ENCODE results near the gene CRELD1. TPM values are rescaled to one million over a fixed set of nuclear protein-coding genes. Genes with fewer than 3 reads are reported as not detected.

CRELD1 gene
- total RNA-seq, 1 experiment from 2014 or later: 13.2 TPM

DNA sequence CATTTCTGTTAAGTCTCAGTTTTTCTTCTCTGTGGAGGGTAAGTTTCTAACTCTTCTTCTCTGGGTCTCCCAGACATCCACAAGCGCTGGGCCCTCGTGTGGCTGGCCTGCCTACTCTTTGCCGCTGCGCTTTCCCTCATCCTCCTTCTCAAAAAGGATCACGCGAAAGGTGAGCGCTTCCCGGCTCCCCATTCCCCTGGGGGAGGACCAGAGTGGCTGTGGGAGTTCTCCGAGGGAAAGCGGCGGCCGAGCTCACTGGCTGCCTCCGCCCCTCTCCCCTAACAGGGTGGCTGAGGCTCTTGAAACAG, 1.1 kb upstream of the CRELD1 start:
- POLR2A ChIA-PET (ENCODE audit: low non-redundant PET): no interaction called here
- BruUV-seq (replicated peaks): no TSS peak

DNA sequence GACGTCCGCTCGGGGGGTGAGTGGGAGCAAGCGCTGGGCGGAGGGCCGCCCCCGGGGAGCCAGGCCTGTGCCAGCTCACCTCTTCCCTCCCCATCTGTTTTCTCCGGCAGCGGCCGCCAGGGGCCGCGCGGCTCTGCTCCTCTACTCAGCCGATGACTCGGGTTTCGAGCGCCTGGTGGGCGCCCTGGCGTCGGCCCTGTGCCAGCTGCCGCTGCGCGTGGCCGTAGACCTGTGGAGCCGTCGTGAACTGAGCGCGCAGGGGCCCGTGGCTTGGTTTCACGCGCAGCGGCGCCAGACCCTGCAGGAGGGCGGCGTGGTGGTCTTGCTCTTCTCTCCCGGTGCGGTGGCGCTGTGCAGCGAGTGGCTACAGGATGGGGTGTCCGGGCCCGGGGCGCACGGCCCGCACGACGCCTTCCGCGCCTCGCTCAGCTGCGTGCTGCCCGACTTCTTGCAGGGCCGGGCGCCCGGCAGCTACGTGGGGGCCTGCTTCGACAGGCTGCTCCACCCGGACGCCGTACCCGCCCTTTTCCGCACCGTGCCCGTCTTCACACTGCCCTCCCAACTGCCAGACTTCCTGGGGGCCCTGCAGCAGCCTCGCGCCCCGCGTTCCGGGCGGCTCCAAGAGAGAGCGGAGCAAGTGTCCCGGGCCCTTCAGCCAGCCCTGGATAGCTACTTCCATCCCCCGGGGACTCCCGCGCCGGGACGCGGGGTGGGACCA, 632 bp upstream of the CRELD1 start:
- intact Hi-C loops (cut with micrococcal nuclease; ENCODE audit: unreplicated experiment): no loop called here
- no TSS peak for BruUV-seq (replicated peaks)
- POLR2A ChIA-PET (ENCODE audit: low non-redundant PET): no interaction called here

More for the DNA sequence above, 1.1 kb upstream of the CRELD1 start:
- Histone ChIP-seq H3K4me3 (ENCODE audit: low read depth, low read length, poor library complexity, severe bottlenecking) (peak overlapping the region; percentile 65), H3K27ac (ENCODE audit: low read depth, low read length, poor library complexity, severe bottlenecking) (peak overlapping the region; percentile 87), H3K9me3 (ENCODE audit: low read depth, low read length, poor library complexity, severe bottlenecking) (no peaks in the 10 kb centered on the region), H3K27me3 (replicated peaks; ENCODE audit: insufficient read depth, low read depth, low read length, poor library complexity) (no peaks in the 10 kb centered on the region), H3K4me1 (ENCODE audit: insufficient read depth, low read length, poor library complexity, severe bottlenecking) (peaks cover 15% of the 10 kb centered on the region), H3K36me3 (ENCODE audit: insufficient read depth, low read length, poor library complexity, severe bottlenecking) (peaks cover 7% of the 10 kb centered on the region)
- CTCF ChIA-PET: interaction anchor here (0.6 to 2.0 kb wide), 5 partner anchors 10 to 68 kb away, joined by 3 to 27 read pairs (median 4); no protein-coding TSS in a partner anchor
- DNase-seq (ENCODE audit: low spot score): no peak
- intact Hi-C loops (cut with micrococcal nuclease; ENCODE audit: unreplicated experiment): no loop called here
- TF ChIP-seq, protein P1, sequence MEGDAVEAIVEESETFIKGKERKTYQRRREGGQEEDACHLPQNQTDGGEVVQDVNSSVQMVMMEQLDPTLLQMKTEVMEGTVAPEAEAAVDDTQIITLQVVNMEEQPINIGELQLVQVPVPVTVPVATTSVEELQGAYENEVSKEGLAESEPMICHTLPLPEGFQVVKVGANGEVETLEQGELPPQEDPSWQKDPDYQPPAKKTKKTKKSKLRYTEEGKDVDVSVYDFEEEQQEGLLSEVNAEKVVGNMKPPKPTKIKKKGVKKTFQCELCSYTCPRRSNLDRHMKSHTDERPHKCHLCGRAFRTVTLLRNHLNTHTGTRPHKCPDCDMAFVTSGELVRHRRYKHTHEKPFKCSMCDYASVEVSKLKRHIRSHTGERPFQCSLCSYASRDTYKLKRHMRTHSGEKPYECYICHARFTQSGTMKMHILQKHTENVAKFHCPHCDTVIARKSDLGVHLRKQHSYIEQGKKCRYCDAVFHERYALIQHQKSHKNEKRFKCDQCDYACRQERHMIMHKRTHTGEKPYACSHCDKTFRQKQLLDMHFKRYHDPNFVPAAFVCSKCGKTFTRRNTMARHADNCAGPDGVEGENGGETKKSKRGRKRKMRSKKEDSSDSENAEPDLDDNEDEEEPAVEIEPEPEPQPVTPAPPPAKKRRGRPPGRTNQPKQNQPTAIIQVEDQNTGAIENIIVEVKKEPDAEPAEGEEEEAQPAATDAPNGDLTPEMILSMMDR (conservative IDR thresholded peaks at IDR 0.05; ENCODE audit: low read depth, low read length): no peak
- no peak for TF ChIP-seq EZH2 (IDR thresholded peaks at IDR 0.05; ENCODE audit: borderline replicate concordance, low read depth, low read length, poor library complexity, severe bottlenecking)

DNA sequence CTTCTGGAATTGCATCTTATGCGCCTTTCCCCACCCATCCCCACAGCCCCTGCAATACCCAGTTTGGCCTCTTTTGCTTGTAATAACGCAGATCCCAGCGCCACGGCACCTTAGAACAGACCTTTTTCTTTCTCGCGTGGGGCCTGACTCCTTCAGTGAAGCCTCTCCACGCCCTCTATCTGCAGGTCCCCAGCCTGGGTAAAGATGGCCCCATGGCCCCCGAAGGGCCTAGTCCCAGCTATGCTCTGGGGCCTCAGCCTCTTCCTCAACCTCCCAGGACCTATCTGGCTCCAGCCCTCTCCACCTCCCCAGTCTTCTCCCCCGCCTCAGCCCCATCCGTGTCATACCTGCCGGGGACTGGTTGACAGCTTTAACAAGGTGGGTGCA, 594 bp downstream of the CRELD1 start:
- no peak for DNase-seq (ENCODE audit: low spot score)
- CTCF ChIA-PET: interaction anchor here (2.0 kb wide), 1 partner anchor 12 kb away, joined by 27 read pairs; no protein-coding TSS in a partner anchor
- H3K36me3 ChIP-seq (ENCODE audit: insufficient read depth, low read length, poor library complexity, severe bottlenecking): peaks cover 7% of the 10 kb centered on the region
- H3K27me3 ChIP-seq (replicated peaks; ENCODE audit: insufficient read depth, low read depth, low read length, poor library complexity): no peaks in the 10 kb centered on the region
- peaks cover 15% of the 10 kb centered on the region for H3K4me1 ChIP-seq (ENCODE audit: insufficient read depth, low read length, poor library complexity, severe bottlenecking)
- BruUV-seq (replicated peaks): TSS peak; percentile 56
- peak overlapping the region; percentile 87 for H3K27ac ChIP-seq (ENCODE audit: low read depth, low read length, poor library complexity, severe bottlenecking)
- peak overlapping the region; percentile 65 for H3K4me3 ChIP-seq (ENCODE audit: low read depth, low read length, poor library complexity, severe bottlenecking)
- POLR2A ChIA-PET (ENCODE audit: low non-redundant PET): interaction anchor here (0.5 to 0.7 kb wide), 2 partner anchors 60 to 510 kb away, joined by 3 to 4 read pairs; no protein-coding TSS in a partner anchor
- intact Hi-C loops (cut with micrococcal nuclease; ENCODE audit: unreplicated experiment): no loop called here
- no peak for TF ChIP-seq EZH2 (IDR thresholded peaks at IDR 0.05; ENCODE audit: borderline replicate concordance, low read depth, low read length, poor library complexity, severe bottlenecking)
- TF ChIP-seq, protein P1 (conservative IDR thresholded peaks at IDR 0.05; ENCODE audit: low read depth, low read length): peak; percentile 31; the same call in 1 of the 2 replicates
- no peaks in the 10 kb centered on the region for H3K9me3 ChIP-seq (ENCODE audit: low read depth, low read length, poor library complexity, severe bottlenecking)

More for the DNA sequence above, 632 bp upstream of the CRELD1 start:
- peaks cover 15% of the 10 kb centered on the region for H3K4me1 ChIP-seq (ENCODE audit: insufficient read depth, low read length, poor library complexity, severe bottlenecking)
- peak overlapping the region; percentile 87 for H3K27ac ChIP-seq (ENCODE audit: low read depth, low read length, poor library complexity, severe bottlenecking)
- H3K4me3 ChIP-seq (ENCODE audit: low read depth, low read length, poor library complexity, severe bottlenecking): peak overlapping the region; percentile 65
- peak; percentile 88 for DNase-seq (ENCODE audit: low spot score)
- TF ChIP-seq EZH2 (IDR thresholded peaks at IDR 0.05; ENCODE audit: borderline replicate concordance, low read depth, low read length, poor library complexity, severe bottlenecking): no peak
- TF ChIP-seq, protein P1 (conservative IDR thresholded peaks at IDR 0.05; ENCODE audit: low read depth, low read length): peak; percentile 83
- H3K9me3 ChIP-seq (ENCODE audit: low read depth, low read length, poor library complexity, severe bottlenecking): no peaks in the 10 kb centered on the region
- peaks cover 7% of the 10 kb centered on the region for H3K36me3 ChIP-seq (ENCODE audit: insufficient read depth, low read length, poor library complexity, severe bottlenecking)
- H3K27me3 ChIP-seq (replicated peaks; ENCODE audit: insufficient read depth, low read depth, low read length, poor library complexity): no peaks in the 10 kb centered on the region
- CTCF ChIA-PET: interaction anchor here (0.6 to 2.0 kb wide), 5 partner anchors 10 to 68 kb away, joined by 3 to 27 read pairs (median 4); no protein-coding TSS in a partner anchor

Data from A673 (cell line).